Activated CD4-positive, alpha-beta T cell treated with anti-CD3 and anti-CD28 coated beads, Interleukin-2, amount 10 ng/mL, durations not matched to agents 24 days and 14 days (primary cell): ENCODE data around the gene MRPL40. TPM values are rescaled to one million over a fixed set of nuclear protein-coding genes. Genes with fewer than 3 reads are reported as not detected.

Experiments used
- DNase-seq: peaks from one replicate; pipeline ENCODE4 v3.0.0; 2022
- H3K27ac Mint-ChIP-seq: one replicate; pipeline ENCODE4 v1.8.0; 2022; ENCODE audit warnings: mild to moderate bottlenecking, mixed read lengths
- H3K27me3 Mint-ChIP-seq: one replicate; pipeline ENCODE4 v1.8.0; 2022; ENCODE audit warnings: mixed read lengths
- H3K36me3 Mint-ChIP-seq: one replicate; pipeline ENCODE4 v1.8.0; 2022; ENCODE audit warnings: low read depth, mild to moderate bottlenecking, mixed read lengths
- H3K4me1 Mint-ChIP-seq: one replicate; pipeline ENCODE4 v1.8.0; 2021; ENCODE audit warnings: mixed read lengths
- H3K4me3 Mint-ChIP-seq: one replicate; pipeline ENCODE4 v1.8.0; 2022; ENCODE audit warnings: mild to moderate bottlenecking, moderate library complexity, mixed read lengths
- H3K9me3 Mint-ChIP-seq: one replicate; pipeline ENCODE4 v1.8.0; 2021; ENCODE audit warnings: mixed read lengths
- intact Hi-C: fragments of 100-400 bp; cut with micrococcal nuclease; formaldehyde crosslinking; loops from one replicate; pipeline ENCODE4 v1.15.1; 2023
- total RNA-seq: library from RNA; stranded (reverse); gene quantifications from 2 replicates; pipeline ENCODE4 v1.2.3, GENCODE V29; 2022

MRPL40 gene
- total RNA-seq, 1 donor from 2014 or later, result 37.6 TPM

DNA sequence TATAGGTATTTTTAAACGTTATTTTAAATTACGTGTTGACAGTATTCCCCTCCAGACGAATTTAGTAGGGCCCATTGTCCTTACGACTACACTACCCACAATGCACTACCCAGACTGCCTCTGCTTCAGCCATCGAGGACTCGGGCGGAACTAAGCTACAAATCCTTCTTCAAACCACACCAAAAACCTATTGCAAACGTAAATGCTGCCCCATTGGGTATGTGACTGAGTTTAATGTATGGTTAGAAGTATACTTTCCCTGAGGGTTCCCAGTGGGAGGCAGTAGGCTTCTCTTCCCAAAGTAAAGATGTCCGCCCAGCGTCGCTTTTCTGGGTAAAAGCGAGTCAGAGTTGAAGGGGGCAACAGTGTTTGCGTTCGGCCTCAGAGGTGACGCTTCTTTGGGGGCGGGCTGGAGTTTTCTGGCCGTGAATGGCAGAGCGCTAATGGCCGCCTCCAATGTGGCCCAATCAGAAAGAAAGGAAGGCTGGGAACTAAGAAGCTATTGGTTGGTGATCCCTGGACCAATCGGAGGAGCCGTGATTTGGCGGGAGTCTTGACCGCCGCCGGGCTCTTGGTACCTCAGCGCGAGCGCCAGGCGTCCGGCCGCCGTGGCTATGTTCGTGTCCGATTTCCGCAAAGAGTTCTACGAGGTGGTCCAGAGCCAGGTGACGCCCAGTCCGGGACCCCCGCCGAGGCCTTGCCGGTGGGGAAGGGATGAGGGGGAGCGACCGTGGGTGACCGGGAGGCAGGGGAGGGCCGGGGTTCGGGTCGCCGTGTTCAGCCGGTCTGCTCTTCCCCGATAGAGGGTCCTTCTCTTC is 47.2 kb downstream of the MRPL40 start, which contains the start of gene CDC45:
Gene CDC45, plus strand, starts transcription at position 566 of the 818 bp plus-strand sequence. Its CDS starts 49 bp downstream, at position 615.
- peak within 1 kb of the TSS; percentile 98 for H3K27ac Mint-ChIP-seq
- no peaks in the 10 kb centered on the region for H3K27me3 Mint-ChIP-seq
- intact Hi-C loops, result loop anchor here (1.0 to 5.0 kb wide), 5 partner anchors 32 to 357 kb away; partner anchors contain the start of genes C22orf39, DGCR2, MRPL40 and SLC25A1
- peaks cover 35% of the 10 kb centered on the region for H3K36me3 Mint-ChIP-seq
- H3K4me1 Mint-ChIP-seq, result peaks cover 37% of the 10 kb centered on the region
- DNase-seq, result peak; percentile 98
- no peaks in the 10 kb centered on the region for H3K9me3 Mint-ChIP-seq
- H3K4me3 Mint-ChIP-seq, result peak within 1 kb of the TSS; percentile 100

DNA sequence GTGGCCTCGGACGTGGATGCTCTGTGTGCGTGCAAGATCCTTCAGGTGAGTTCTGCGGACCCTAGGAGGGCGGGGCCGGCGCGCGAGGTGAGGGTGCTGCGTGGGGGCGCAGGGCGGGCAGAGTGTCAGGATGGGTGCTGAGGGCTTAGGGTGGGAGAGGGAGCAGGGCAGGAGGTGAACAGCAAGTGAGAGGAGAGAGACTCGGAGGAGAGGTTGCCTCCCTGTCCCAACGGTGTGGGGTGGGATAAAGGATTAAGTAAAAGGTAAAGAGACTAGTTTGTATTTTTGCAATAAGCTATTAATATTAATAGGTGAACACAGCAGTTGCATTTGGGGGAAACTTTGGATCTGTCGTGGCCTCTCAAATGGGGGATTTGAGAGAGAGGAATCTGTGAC is 47.8 kb downstream of the MRPL40 start:
- DNase-seq, result no peak
- intact Hi-C loops, result no loop called here
- H3K4me1 Mint-ChIP-seq, result peaks cover 40% of the 10 kb centered on the region
- H3K9me3 Mint-ChIP-seq, result no peaks in the 10 kb centered on the region
- H3K4me3 Mint-ChIP-seq, result peak overlapping the region; percentile 100
- no peaks in the 10 kb centered on the region for H3K27me3 Mint-ChIP-seq
- H3K36me3 Mint-ChIP-seq, result peaks cover 39% of the 10 kb centered on the region
- H3K27ac Mint-ChIP-seq, result peak overlapping the region; percentile 98

DNA sequence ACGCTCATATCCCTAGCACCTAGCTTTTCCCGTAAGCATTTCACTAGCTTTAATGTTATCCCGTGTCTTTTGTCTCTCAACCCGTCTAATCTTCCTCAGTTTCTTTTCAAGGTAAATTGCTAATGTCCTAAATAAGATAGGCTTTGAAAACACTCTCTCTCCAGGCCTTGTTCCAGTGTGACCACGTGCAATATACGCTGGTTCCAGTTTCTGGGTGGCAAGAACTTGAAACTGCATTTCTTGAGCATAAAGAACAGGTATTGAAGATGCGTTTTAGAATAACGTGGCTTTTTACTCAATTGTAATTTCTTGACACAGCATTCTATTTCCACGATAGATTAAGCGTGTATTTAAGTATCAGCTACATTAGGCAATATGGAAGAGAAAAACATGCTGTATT is 48.4 kb downstream of the MRPL40 start:
- Mint-ChIP-seq H3K36me3 (peaks cover 37% of the 10 kb centered on the region), H3K27ac (peak overlapping the region; percentile 98), H3K27me3 (no peaks in the 10 kb centered on the region), H3K9me3 (no peaks in the 10 kb centered on the region), H3K4me3 (peak overlapping the region; percentile 100), H3K4me1 (peaks cover 38% of the 10 kb centered on the region)
- DNase-seq, result no peak
- intact Hi-C loops, result no loop called here

DNA sequence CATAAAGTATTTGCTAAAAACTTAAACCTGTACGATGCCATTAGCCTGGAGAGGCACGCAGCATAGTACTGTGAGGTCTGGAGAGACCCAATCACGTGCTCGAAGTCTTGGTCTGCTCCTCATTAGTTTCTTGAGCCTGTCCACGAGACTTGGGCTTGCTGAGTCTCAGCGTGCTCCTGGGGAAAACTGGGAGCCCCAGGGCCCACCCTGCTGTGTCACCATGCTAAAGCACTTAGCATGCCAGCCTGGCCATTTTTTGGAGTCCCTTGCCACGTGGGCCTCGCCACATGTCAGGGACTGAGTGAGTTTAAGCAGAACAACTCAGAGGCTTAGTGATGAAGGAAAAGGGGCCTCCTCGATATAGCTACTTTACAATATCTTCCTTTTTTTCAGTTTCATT is 50.0 kb downstream of the MRPL40 start:
- H3K27me3 Mint-ChIP-seq, result no peaks in the 10 kb centered on the region
- peaks cover 39% of the 10 kb centered on the region for H3K36me3 Mint-ChIP-seq
- no peak overlapping the region for H3K4me3 Mint-ChIP-seq
- no peaks in the 10 kb centered on the region for H3K9me3 Mint-ChIP-seq
- peaks cover 29% of the 10 kb centered on the region for H3K4me1 Mint-ChIP-seq
- intact Hi-C loops, result no loop called here
- DNase-seq, result no peak
- no peak overlapping the region for H3K27ac Mint-ChIP-seq

DNA sequence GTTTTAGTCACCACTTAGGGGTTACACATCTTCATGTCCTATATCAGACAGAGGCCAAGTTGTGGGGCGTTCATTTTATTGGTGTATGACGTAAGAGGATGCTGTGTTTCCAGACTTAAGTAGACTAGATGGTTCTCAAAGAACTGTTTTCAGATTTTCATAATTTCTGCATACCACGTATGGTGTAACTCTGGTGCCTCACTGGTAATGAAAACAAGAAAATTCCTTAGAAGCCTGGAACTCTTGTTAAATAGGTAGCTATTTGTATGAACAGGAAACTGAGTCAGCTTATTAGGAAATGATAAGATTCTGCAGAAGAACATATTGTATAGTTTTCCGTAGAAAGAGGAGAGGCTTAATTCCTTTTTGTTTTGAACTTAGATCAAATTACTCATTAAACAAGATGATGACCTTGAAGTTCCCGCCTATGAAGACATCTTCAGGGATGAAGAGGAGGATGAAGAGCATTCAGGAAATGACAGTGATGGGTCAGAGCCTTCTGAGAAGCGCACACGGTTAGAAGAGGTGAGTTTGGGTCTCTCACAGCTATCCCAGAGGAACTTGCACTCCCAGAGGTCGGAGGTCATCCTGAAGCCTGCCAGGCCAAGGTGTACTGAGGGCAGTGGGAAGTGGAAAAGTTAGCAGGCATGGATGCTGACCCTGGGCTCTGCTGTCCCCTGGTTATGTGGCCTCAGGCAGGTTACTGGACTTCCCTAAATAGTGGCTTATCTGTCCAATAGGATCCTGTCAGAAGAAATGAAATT is 51.3 kb downstream of the MRPL40 start:
- H3K9me3 Mint-ChIP-seq, result no peaks in the 10 kb centered on the region
- no peaks in the 10 kb centered on the region for H3K27me3 Mint-ChIP-seq
- peaks cover 46% of the 10 kb centered on the region for H3K36me3 Mint-ChIP-seq
- peaks cover 20% of the 10 kb centered on the region for H3K4me1 Mint-ChIP-seq
- no peak overlapping the region for H3K4me3 Mint-ChIP-seq
- no peak for DNase-seq
- intact Hi-C loops, result no loop called here
- peak overlapping the region; percentile 30 for H3K27ac Mint-ChIP-seq

Other genes starting within 250 kb of the MRPL40 start
- 0.43 and 1.3 TPM in 2 replicates for gene CLTCL1, start 140.8 kb upstream of the MRPL40 start, total RNA-seq
- 42.6 and 45.0 TPM in 2 replicates for gene HIRA, start 812 bp upstream of the MRPL40 start, total RNA-seq
- 25.7 and 28.5 TPM in 2 replicates for gene C22orf39, start 15.2 kb downstream of the MRPL40 start, total RNA-seq
- gene UFD1, start 46.6 kb downstream of the MRPL40 start, total RNA-seq, result 96.2 and 99.9 TPM in 2 replicates
- gene CDC45, start 47.4 kb downstream of the MRPL40 start, total RNA-seq, result 121 and 123 TPM in 2 replicates
- gene CLDN5, start 91.9 kb downstream of the MRPL40 start, total RNA-seq, result 0.44 and 0.71 TPM in 2 replicates